ENCODE measurements around the gene CMYA5.
A peak's percentile ranks its signal among the peaks of the same experiment; 100 is the strongest.
"Not testable (repeated sequence)": the region's sequence is repeated elsewhere in the genome, so short reads cannot be mapped to it uniquely, and the experiment has no call there.

CMYA5 gene

GRCh38 chr5:79653843-79654242 is 35.8 kb upstream of the CMYA5 start:
- no peak overlapping the region for H2AFZ ChIP-seq (ENCODE audit: low read depth, low read length)
- TF ChIP-seq, protein P1, sequence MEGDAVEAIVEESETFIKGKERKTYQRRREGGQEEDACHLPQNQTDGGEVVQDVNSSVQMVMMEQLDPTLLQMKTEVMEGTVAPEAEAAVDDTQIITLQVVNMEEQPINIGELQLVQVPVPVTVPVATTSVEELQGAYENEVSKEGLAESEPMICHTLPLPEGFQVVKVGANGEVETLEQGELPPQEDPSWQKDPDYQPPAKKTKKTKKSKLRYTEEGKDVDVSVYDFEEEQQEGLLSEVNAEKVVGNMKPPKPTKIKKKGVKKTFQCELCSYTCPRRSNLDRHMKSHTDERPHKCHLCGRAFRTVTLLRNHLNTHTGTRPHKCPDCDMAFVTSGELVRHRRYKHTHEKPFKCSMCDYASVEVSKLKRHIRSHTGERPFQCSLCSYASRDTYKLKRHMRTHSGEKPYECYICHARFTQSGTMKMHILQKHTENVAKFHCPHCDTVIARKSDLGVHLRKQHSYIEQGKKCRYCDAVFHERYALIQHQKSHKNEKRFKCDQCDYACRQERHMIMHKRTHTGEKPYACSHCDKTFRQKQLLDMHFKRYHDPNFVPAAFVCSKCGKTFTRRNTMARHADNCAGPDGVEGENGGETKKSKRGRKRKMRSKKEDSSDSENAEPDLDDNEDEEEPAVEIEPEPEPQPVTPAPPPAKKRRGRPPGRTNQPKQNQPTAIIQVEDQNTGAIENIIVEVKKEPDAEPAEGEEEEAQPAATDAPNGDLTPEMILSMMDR (IDR thresholded peaks at IDR 0.05; ENCODE audit: low read depth, low read length) = no peak
- no peak for TF ChIP-seq EZH2phosphoT487 (IDR thresholded peaks at IDR 0.05; ENCODE audit: low read depth)
- H3K4me1 ChIP-seq (ENCODE audit: low read length) = peaks cover 26% of the 10 kb centered on the region
- H3K4me2 ChIP-seq (ENCODE audit: low read length) = no peak overlapping the region
- H3K36me3 ChIP-seq (replicated peaks; ENCODE audit: low read depth, low read length) = peaks cover 27% of the 10 kb centered on the region
- H3K27ac ChIP-seq (ENCODE audit: low read length) = no peak overlapping the region
- no peaks in the 10 kb centered on the region for H4K20me1 ChIP-seq (ENCODE audit: insufficient read depth, low read length)
- no peak overlapping the region for H3K4me3 ChIP-seq (ENCODE audit: low read length)
- no peak overlapping the region for H3K9ac ChIP-seq (ENCODE audit: low read length)
- no peaks in the 10 kb centered on the region for H3K9me3 ChIP-seq (ENCODE audit: insufficient read depth, low read length)
- no peaks in the 10 kb centered on the region for H3K27me3 ChIP-seq (ENCODE audit: low read depth, low read length)
- no peaks in the 10 kb centered on the region for H3K79me2 ChIP-seq (ENCODE audit: low read length)

GRCh38 chr5:79663212-79663611 is 26.4 kb upstream of the CMYA5 start:
- Histone ChIP-seq H3K4me1 (ENCODE audit: low read length) (peaks cover 28% of the 10 kb centered on the region), H3K9ac (ENCODE audit: low read length) (no peak overlapping the region), H3K36me3 (replicated peaks; ENCODE audit: low read depth, low read length) (peaks cover 23% of the 10 kb centered on the region), H3K9me3 (ENCODE audit: insufficient read depth, low read length) (no peaks in the 10 kb centered on the region), H3K4me3 (ENCODE audit: low read length) (no peak overlapping the region), H3K4me2 (ENCODE audit: low read length) (no peak overlapping the region), H3K27ac (ENCODE audit: low read length) (no peak overlapping the region), H3K79me2 (ENCODE audit: low read length) (no peaks in the 10 kb centered on the region), H4K20me1 (ENCODE audit: insufficient read depth, low read length) (no peaks in the 10 kb centered on the region), H3K27me3 (ENCODE audit: low read depth, low read length) (no peaks in the 10 kb centered on the region), H2AFZ (ENCODE audit: low read depth, low read length) (no peak overlapping the region)
- TF ChIP-seq, protein P1 (IDR thresholded peaks at IDR 0.05; ENCODE audit: low read depth, low read length) = no peak
- TF ChIP-seq EZH2phosphoT487 (IDR thresholded peaks at IDR 0.05; ENCODE audit: low read depth) = no peak

DNA sequence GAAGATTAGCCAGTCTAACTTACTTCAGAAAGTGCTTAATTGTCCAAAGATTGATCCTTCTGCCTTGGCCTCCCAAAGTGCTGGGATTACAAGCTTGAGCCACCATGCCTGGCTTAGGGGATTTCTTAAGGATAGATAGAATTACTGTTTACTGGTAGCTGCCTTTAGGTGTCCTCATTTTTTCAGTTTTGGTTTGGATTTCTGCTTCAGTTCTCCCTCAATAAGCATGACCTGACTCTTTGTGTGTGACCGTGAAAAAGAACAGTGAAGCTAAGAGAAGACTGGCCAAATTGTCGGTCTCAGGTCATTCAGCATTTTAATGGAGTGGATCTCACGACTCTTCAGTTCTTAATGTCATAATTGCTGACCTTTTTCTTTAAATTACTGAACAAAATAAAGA is 22.9 kb upstream of the CMYA5 start:
- peak overlapping the region; percentile 57 for H3K4me2 ChIP-seq (ENCODE audit: low read length)
- no peaks in the 10 kb centered on the region for H3K9me3 ChIP-seq (ENCODE audit: insufficient read depth, low read length)
- H3K36me3 ChIP-seq (replicated peaks; ENCODE audit: low read depth, low read length) = peaks cover 13% of the 10 kb centered on the region
- H3K27ac ChIP-seq (ENCODE audit: low read length) = peak overlapping the region; percentile 46
- H2AFZ ChIP-seq (ENCODE audit: low read depth, low read length) = no peak overlapping the region
- no peak for TF ChIP-seq EZH2phosphoT487 (IDR thresholded peaks at IDR 0.05; ENCODE audit: low read depth)
- TF ChIP-seq, protein P1 (IDR thresholded peaks at IDR 0.05; ENCODE audit: low read depth, low read length) = peak; percentile 20
- no peaks in the 10 kb centered on the region for H3K27me3 ChIP-seq (ENCODE audit: low read depth, low read length)
- peaks cover 21% of the 10 kb centered on the region for H3K4me1 ChIP-seq (ENCODE audit: low read length)
- no peaks in the 10 kb centered on the region for H4K20me1 ChIP-seq (ENCODE audit: insufficient read depth, low read length)
- H3K9ac ChIP-seq (ENCODE audit: low read length) = no peak overlapping the region; the same call in 1 of the 2 replicates
- H3K79me2 ChIP-seq (ENCODE audit: low read length) = no peaks in the 10 kb centered on the region
- peak overlapping the region; percentile 29 for H3K4me3 ChIP-seq (ENCODE audit: low read length)

DNA sequence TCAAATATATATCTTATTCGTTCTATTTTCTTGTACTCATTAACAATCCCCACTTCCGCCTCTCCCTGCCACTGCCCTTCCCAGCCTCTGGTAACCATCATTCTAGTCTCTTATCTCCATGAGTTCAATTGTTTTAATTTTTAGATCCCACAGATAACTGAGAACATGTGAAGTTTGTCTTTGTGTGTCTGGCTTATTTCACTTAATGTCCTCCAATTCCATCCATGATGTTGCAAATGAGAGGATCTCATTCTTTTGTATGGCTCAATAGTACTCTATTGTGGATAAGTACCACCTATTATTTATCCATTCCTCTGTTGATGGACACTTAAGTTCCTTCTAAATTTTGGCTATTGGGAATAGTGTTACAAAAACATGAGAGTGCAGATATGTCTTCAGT is 17.2 kb upstream of the CMYA5 start:
- H2AFZ ChIP-seq (ENCODE audit: low read depth, low read length) = no peak overlapping the region
- H4K20me1 ChIP-seq (ENCODE audit: insufficient read depth, low read length) = no peaks in the 10 kb centered on the region
- no peaks in the 10 kb centered on the region for H3K27me3 ChIP-seq (ENCODE audit: low read depth, low read length)
- no peaks in the 10 kb centered on the region; the same call in 1 of the 2 replicates for H3K79me2 ChIP-seq (ENCODE audit: low read length)
- TF ChIP-seq, protein P1 (IDR thresholded peaks at IDR 0.05; ENCODE audit: low read depth, low read length) = no peak
- no peak for TF ChIP-seq EZH2phosphoT487 (IDR thresholded peaks at IDR 0.05; ENCODE audit: low read depth)
- peaks cover under 1% of the 10 kb centered on the region; the same call in 1 of the 2 replicates for H3K4me1 ChIP-seq (ENCODE audit: low read length)
- no peak overlapping the region for H3K4me3 ChIP-seq (ENCODE audit: low read length)
- no peak overlapping the region for H3K4me2 ChIP-seq (ENCODE audit: low read length)
- H3K27ac ChIP-seq (ENCODE audit: low read length) = no peak overlapping the region
- no peaks in the 10 kb centered on the region for H3K36me3 ChIP-seq (replicated peaks; ENCODE audit: low read depth, low read length)
- no peak overlapping the region for H3K9ac ChIP-seq (ENCODE audit: low read length)
- no peaks in the 10 kb centered on the region for H3K9me3 ChIP-seq (ENCODE audit: insufficient read depth, low read length)

GRCh38 chr5:79676354-79676753 is 13.3 kb upstream of the CMYA5 start:
- H3K9me3 ChIP-seq (ENCODE audit: insufficient read depth, low read length); H3K79me2 ChIP-seq (ENCODE audit: low read length); H3K4me3 ChIP-seq (ENCODE audit: low read length); H3K4me2 ChIP-seq (ENCODE audit: low read length); H3K27me3 ChIP-seq (ENCODE audit: low read depth, low read length); H3K27ac ChIP-seq (ENCODE audit: low read length); H3K9ac ChIP-seq (ENCODE audit: low read length); H2AFZ ChIP-seq (ENCODE audit: low read depth, low read length); H4K20me1 ChIP-seq (ENCODE audit: insufficient read depth, low read length); H3K36me3 ChIP-seq (replicated peaks; ENCODE audit: low read depth, low read length); H3K4me1 ChIP-seq (ENCODE audit: low read length): not testable (repeated sequence)

DNA sequence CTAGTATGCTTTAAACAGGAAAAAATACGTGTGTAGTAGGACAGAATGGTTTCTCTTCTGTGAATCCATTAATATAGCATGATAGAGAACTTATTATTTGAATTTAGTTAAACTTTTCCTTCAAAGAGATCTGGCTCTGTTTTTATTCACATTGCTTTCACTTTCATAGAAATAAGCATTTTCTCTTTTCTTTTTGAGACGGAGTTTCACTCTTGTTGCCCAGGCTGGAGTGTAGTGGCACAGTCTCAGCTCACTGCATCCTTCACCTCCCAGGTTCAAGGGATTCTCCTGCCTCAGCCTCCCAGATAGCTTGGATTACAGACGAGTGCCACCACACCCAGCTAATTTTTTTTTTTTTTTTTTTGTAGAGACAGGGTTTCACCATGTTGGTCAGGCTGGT is 7.5 kb upstream of the CMYA5 start:
- H3K27me3 ChIP-seq (ENCODE audit: low read depth, low read length) = not testable (repeated sequence)

More for the DNA sequence above, 7.5 kb upstream of the CMYA5 start:
- not testable (repeated sequence) for H4K20me1 ChIP-seq (ENCODE audit: insufficient read depth, low read length); H3K4me1 ChIP-seq (ENCODE audit: low read length); H3K79me2 ChIP-seq (ENCODE audit: low read length); H3K4me3 ChIP-seq (ENCODE audit: low read length); H3K9me3 ChIP-seq (ENCODE audit: insufficient read depth, low read length); H3K9ac ChIP-seq (ENCODE audit: low read length); H2AFZ ChIP-seq (ENCODE audit: low read depth, low read length)
- peaks cover 11% of the 10 kb centered on the region for H3K36me3 ChIP-seq (replicated peaks; ENCODE audit: low read depth, low read length)
- H3K27ac ChIP-seq (ENCODE audit: low read length) = peak overlapping the region; percentile 17; the same call in 1 of the 2 replicates
- H3K4me2 ChIP-seq (ENCODE audit: low read length) = peak overlapping the region; percentile 33; the same call in 1 of the 2 replicates
